Measurements from ENCODE around the gene THBS2.

The THBS2 gene

DNA sequence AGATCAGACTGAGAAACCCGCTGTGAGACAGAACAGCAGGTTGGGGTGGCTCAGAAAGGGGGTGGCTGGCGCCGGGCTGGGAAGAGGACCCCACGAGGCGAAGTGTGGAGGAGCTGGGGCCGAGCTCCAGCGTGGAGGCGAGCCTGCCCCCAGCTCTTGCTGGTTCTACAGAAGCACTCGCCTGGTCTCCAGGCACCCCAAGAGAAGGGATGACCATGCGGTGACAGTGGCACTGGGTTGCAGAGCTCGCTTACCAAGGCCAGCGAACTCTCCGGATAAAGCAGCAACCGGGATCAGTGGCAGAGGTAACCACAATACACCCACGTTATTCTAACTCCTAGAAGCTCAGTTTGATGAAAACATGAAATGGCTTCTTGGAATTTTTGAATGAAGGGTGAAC is 26.5 kb downstream of the THBS2 start:
- H3K4me3 ChIP-seq (ENCODE audit: low read length): no peak overlapping the region
- H3K36me3 ChIP-seq (ENCODE audit: control insufficient read depth, low read depth, low read length): peaks cover 44% of the 10 kb centered on the region
- no peak overlapping the region for H3K27ac ChIP-seq (ENCODE audit: low read length)
- H3K9me3 ChIP-seq (ENCODE audit: control insufficient read depth, low read depth, low read length): no peaks in the 10 kb centered on the region
- no peaks in the 10 kb centered on the region for H3K4me1 ChIP-seq (ENCODE audit: control insufficient read depth, low read depth, low read length)
- H3K9ac ChIP-seq (ENCODE audit: low read length): no peak overlapping the region
- no peaks in the 10 kb centered on the region for H3K27me3 ChIP-seq (ENCODE audit: control insufficient read depth, insufficient read depth, low read length)

DNA sequence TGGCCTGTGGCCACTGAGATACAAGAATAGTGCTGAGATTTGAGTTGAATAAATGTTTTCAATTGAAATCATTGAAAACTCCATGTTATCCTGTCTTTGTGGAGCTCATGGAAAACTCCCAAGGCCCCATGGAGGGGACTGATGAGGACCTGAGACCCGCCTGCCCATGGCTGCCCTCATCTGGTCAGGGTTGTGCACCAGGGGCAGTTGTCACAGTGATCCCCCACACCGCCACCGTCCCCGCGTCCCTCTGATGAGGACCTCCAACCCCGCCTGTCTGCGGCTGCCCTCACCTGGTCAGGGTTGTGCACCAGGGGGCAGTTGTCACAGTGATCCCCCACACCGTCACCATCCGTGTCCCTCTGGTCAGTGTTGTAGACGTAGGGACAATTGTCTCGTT is 27.8 kb downstream of the THBS2 start:
- H3K4me1 ChIP-seq (ENCODE audit: control insufficient read depth, low read depth, low read length): no peaks in the 10 kb centered on the region
- no peaks in the 10 kb centered on the region for H3K9me3 ChIP-seq (ENCODE audit: control insufficient read depth, low read depth, low read length)
- H3K27ac ChIP-seq (ENCODE audit: low read length): no peak overlapping the region
- peaks cover 41% of the 10 kb centered on the region for H3K36me3 ChIP-seq (ENCODE audit: control insufficient read depth, low read depth, low read length)
- no peaks in the 10 kb centered on the region for H3K27me3 ChIP-seq (ENCODE audit: control insufficient read depth, insufficient read depth, low read length)
- H3K9ac ChIP-seq (ENCODE audit: low read length): no peak overlapping the region
- H3K4me3 ChIP-seq (ENCODE audit: low read length): no peak overlapping the region

- Histone ChIP-seq H3K4me3 (ENCODE audit: low read length) (no peak overlapping the region), H3K36me3 (ENCODE audit: control insufficient read depth, low read depth, low read length) (peaks cover 41% of the 10 kb centered on the region), H3K4me1 (ENCODE audit: control insufficient read depth, low read depth, low read length) (no peaks in the 10 kb centered on the region), H3K9ac (ENCODE audit: low read length) (no peak overlapping the region), H3K27ac (ENCODE audit: low read length) (no peak overlapping the region), H3K27me3 (ENCODE audit: control insufficient read depth, insufficient read depth, low read length) (no peaks in the 10 kb centered on the region), H3K9me3 (ENCODE audit: control insufficient read depth, low read depth, low read length) (no peaks in the 10 kb centered on the region)
Observed at GRCh38 chr6:169225131-169225576, 28.5 kb downstream of the THBS2 start.

- Histone ChIP-seq H3K4me3 (ENCODE audit: low read length) (no peak overlapping the region), H3K9ac (ENCODE audit: low read length) (no peak overlapping the region), H3K4me1 (ENCODE audit: control insufficient read depth, low read depth, low read length) (no peaks in the 10 kb centered on the region), H3K27me3 (ENCODE audit: control insufficient read depth, insufficient read depth, low read length) (no peaks in the 10 kb centered on the region), H3K9me3 (ENCODE audit: control insufficient read depth, low read depth, low read length) (no peaks in the 10 kb centered on the region), H3K27ac (ENCODE audit: low read length) (no peak overlapping the region), H3K36me3 (ENCODE audit: control insufficient read depth, low read depth, low read length) (peaks cover 45% of the 10 kb centered on the region)
Observed at GRCh38 chr6:169224716-169225115, 28.9 kb downstream of the THBS2 start.

GRCh38 chr6:169224185-169224695 is 29.4 kb downstream of the THBS2 start:
- H3K4me3 ChIP-seq (ENCODE audit: low read length): no peak overlapping the region
- peaks cover 44% of the 10 kb centered on the region for H3K36me3 ChIP-seq (ENCODE audit: control insufficient read depth, low read depth, low read length)
- H3K4me1 ChIP-seq (ENCODE audit: control insufficient read depth, low read depth, low read length): no peaks in the 10 kb centered on the region
- H3K27me3 ChIP-seq (ENCODE audit: control insufficient read depth, insufficient read depth, low read length): no peaks in the 10 kb centered on the region
- no peak overlapping the region for H3K9ac ChIP-seq (ENCODE audit: low read length)
- no peaks in the 10 kb centered on the region for H3K9me3 ChIP-seq (ENCODE audit: control insufficient read depth, low read depth, low read length)
- H3K27ac ChIP-seq (ENCODE audit: low read length): no peak overlapping the region

DNA sequence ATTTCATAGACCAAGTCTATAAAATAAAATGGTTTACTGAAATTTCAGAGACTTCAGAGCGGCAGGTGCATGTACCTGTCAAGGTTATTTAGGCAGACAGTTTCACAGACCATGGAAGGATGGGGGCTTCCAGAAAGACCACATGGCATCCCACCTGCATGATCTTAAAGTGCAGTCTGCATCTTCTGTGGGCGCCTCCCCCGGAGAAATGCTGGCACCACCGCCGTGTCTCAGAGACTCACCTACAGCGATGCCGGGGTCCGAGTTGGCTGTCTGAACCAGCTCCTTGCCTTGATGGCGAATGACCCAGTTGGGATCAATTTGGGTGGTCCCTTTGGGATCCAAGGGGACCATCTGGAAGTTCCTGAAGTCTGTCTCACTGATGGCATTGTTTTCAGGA is 30.6 kb downstream of the THBS2 start:
- Histone ChIP-seq H3K36me3 (ENCODE audit: control insufficient read depth, low read depth, low read length) (peaks cover 37% of the 10 kb centered on the region), H3K4me3 (ENCODE audit: low read length) (no peak overlapping the region), H3K9me3 (ENCODE audit: control insufficient read depth, low read depth, low read length) (no peaks in the 10 kb centered on the region), H3K4me1 (ENCODE audit: control insufficient read depth, low read depth, low read length) (no peaks in the 10 kb centered on the region), H3K9ac (ENCODE audit: low read length) (no peak overlapping the region), H3K27me3 (ENCODE audit: control insufficient read depth, insufficient read depth, low read length) (no peaks in the 10 kb centered on the region), H3K27ac (ENCODE audit: low read length) (no peak overlapping the region)

DNA sequence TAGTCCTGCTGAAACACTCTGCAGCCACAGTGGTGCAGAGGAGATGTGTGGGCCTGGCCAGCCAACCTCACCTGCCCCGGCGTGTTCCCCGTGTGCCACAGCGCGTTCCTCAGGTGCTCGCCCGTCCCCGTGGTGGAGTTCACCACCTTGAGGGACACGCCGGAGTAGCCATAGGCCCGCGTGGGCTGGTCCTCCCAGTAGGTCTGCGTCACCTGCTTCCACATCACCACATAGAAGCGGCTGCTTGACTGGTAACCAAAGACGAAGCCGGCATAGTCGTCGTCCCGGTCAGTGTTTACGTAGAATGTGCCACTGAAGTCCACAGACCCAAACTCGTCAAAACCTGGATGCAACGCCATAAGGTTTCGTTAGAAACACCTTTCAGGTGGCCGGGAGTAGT is 31.5 kb downstream of the THBS2 start:
- Histone ChIP-seq H3K9me3 (ENCODE audit: control insufficient read depth, low read depth, low read length) (no peaks in the 10 kb centered on the region), H3K27ac (ENCODE audit: low read length) (no peak overlapping the region), H3K4me3 (ENCODE audit: low read length) (no peak overlapping the region), H3K4me1 (ENCODE audit: control insufficient read depth, low read depth, low read length) (no peaks in the 10 kb centered on the region), H3K9ac (ENCODE audit: low read length) (no peak overlapping the region), H3K36me3 (ENCODE audit: control insufficient read depth, low read depth, low read length) (peaks cover 37% of the 10 kb centered on the region), H3K27me3 (ENCODE audit: control insufficient read depth, insufficient read depth, low read length) (no peaks in the 10 kb centered on the region)

GRCh38 chr6:169221264-169221663 is 32.4 kb downstream of the THBS2 start:
- H3K36me3 ChIP-seq (ENCODE audit: control insufficient read depth, low read depth, low read length): peaks cover 33% of the 10 kb centered on the region
- H3K27ac ChIP-seq (ENCODE audit: low read length): no peak overlapping the region
- H3K9ac ChIP-seq (ENCODE audit: low read length): no peak overlapping the region
- no peaks in the 10 kb centered on the region for H3K27me3 ChIP-seq (ENCODE audit: control insufficient read depth, insufficient read depth, low read length)
- H3K4me3 ChIP-seq (ENCODE audit: low read length): no peak overlapping the region
- no peaks in the 10 kb centered on the region for H3K4me1 ChIP-seq (ENCODE audit: control insufficient read depth, low read depth, low read length)
- no peaks in the 10 kb centered on the region for H3K9me3 ChIP-seq (ENCODE audit: control insufficient read depth, low read depth, low read length)

- no peaks in the 10 kb centered on the region for H3K9me3 ChIP-seq (ENCODE audit: control insufficient read depth, low read depth, low read length)
- no peak overlapping the region for H3K4me3 ChIP-seq (ENCODE audit: low read length)
- H3K9ac ChIP-seq (ENCODE audit: low read length): no peak overlapping the region
- no peak overlapping the region for H3K27ac ChIP-seq (ENCODE audit: low read length)
- H3K27me3 ChIP-seq (ENCODE audit: control insufficient read depth, insufficient read depth, low read length): no peaks in the 10 kb centered on the region
- no peaks in the 10 kb centered on the region for H3K4me1 ChIP-seq (ENCODE audit: control insufficient read depth, low read depth, low read length)
- H3K36me3 ChIP-seq (ENCODE audit: control insufficient read depth, low read depth, low read length): peaks cover 25% of the 10 kb centered on the region
Observed at GRCh38 chr6:169220068-169220964, 33.3 kb downstream of the THBS2 start.

DNA sequence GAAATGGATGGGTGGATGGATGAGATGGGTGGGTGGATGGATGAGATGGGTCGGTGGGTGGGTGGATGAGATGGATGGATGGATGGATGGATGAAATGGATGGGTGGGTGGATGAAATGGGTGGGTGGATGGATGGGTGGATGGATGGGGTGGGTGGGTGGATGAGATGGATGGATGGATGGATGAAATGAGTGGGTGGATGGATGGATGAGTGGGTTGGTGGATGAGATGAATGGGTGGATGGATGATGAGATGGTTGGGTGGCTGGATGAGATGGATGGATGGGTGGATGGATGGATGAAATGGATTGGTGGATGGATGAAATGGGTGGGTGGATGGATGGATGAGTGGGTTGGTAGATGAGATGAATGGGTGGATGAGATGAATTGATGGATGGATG is 35.7 kb downstream of the THBS2 start:
- H3K27ac ChIP-seq (ENCODE audit: low read length): no peak overlapping the region
- H3K4me1 ChIP-seq (ENCODE audit: control insufficient read depth, low read depth, low read length): no peaks in the 10 kb centered on the region
- no peak overlapping the region for H3K9ac ChIP-seq (ENCODE audit: low read length)
- H3K9me3 ChIP-seq (ENCODE audit: control insufficient read depth, low read depth, low read length): no peaks in the 10 kb centered on the region
- H3K27me3 ChIP-seq (ENCODE audit: control insufficient read depth, insufficient read depth, low read length): no peaks in the 10 kb centered on the region
- H3K36me3 ChIP-seq (ENCODE audit: control insufficient read depth, low read depth, low read length): peaks cover 10% of the 10 kb centered on the region
- no peak overlapping the region for H3K4me3 ChIP-seq (ENCODE audit: low read length)

GRCh38 chr6:169216830-169217229 is 36.8 kb downstream of the THBS2 start:
- Histone ChIP-seq H3K4me1 (ENCODE audit: control insufficient read depth, low read depth, low read length) (no peaks in the 10 kb centered on the region), H3K4me3 (ENCODE audit: low read length) (no peak overlapping the region), H3K27ac (ENCODE audit: low read length) (no peak overlapping the region), H3K27me3 (ENCODE audit: control insufficient read depth, insufficient read depth, low read length) (no peaks in the 10 kb centered on the region), H3K9me3 (ENCODE audit: control insufficient read depth, low read depth, low read length) (no peaks in the 10 kb centered on the region), H3K9ac (ENCODE audit: low read length) (no peak overlapping the region), H3K36me3 (ENCODE audit: control insufficient read depth, low read depth, low read length) (peaks cover 8% of the 10 kb centered on the region)

DNA sequence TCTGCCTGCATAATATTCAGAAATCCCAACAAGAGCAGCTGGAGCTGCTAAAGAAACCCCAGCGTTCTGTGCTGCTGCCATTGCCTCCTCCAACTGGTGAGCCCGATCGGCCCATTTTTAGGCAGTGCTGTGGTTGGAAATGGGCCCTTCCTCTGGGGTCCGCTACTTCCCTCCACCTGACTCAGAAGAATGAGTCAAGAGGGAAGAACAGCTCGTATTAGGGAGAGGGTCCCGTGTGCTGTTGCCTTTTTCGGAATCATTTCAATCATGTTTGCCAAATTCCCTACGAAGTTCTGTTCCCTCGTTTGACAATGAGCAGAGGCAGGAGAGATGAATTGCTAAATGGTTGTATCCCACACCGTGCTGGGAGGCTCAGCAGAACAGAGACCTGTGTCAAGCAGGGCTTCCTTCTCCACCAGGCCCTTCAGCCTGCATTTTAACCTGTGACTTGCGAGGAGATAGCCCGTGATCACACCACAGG is 38.4 kb downstream of the THBS2 start:
- H3K27ac ChIP-seq (ENCODE audit: low read length): no peak overlapping the region
- no peaks in the 10 kb centered on the region for H3K27me3 ChIP-seq (ENCODE audit: control insufficient read depth, insufficient read depth, low read length)
- H3K9ac ChIP-seq (ENCODE audit: low read length): no peak overlapping the region
- no peaks in the 10 kb centered on the region for H3K9me3 ChIP-seq (ENCODE audit: control insufficient read depth, low read depth, low read length)
- H3K4me3 ChIP-seq (ENCODE audit: low read length): no peak overlapping the region
- no peaks in the 10 kb centered on the region for H3K4me1 ChIP-seq (ENCODE audit: control insufficient read depth, low read depth, low read length)
- peaks cover 8% of the 10 kb centered on the region for H3K36me3 ChIP-seq (ENCODE audit: control insufficient read depth, low read depth, low read length)

All from iPS-18a (cell line).